ENCODE data around the gene SBF2.

The SBF2 gene

DNA sequence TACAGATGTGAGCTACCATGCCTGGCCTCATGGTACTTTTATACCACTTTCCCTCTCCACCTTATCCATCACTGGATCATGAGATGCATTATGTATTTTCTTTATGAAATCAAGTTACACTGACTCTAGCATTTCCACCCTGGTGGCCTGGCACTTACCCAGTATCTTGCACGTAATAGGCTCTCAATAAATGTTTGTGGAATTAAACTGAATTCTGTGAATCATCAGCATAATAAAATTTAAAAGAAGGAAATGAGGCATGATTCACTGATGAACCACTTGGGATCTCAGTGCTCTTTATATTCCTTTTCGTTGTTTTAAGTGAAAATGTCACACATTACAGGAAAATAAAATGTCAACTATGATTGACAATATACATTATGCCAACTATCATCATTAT is 35.9 kb upstream of the SBF2 start:
- Histone ChIP-seq H3K4me3 (IDR thresholded peaks at IDR 0.05; ENCODE audit: insufficient read depth, low read depth, low read length) (no peak overlapping the region), H3K36me3 (ENCODE audit: insufficient read depth) (no peaks in the 10 kb centered on the region), H3K4me2 (no peak overlapping the region), H3K27ac (no peak overlapping the region), H3K9ac (no peak overlapping the region), H3K79me2 (ENCODE audit: insufficient read depth, low read depth) (no peaks in the 10 kb centered on the region), H3K27me3 (ENCODE audit: insufficient read depth, low read depth) (no peaks in the 10 kb centered on the region), H4K20me1 (ENCODE audit: insufficient read depth) (no peaks in the 10 kb centered on the region), H2AFZ (ENCODE audit: low read depth) (no peak overlapping the region), H3K4me1 (ENCODE audit: low read depth, poor library complexity, severe bottlenecking) (no peaks in the 10 kb centered on the region)
- TF ChIP-seq, protein P1, sequence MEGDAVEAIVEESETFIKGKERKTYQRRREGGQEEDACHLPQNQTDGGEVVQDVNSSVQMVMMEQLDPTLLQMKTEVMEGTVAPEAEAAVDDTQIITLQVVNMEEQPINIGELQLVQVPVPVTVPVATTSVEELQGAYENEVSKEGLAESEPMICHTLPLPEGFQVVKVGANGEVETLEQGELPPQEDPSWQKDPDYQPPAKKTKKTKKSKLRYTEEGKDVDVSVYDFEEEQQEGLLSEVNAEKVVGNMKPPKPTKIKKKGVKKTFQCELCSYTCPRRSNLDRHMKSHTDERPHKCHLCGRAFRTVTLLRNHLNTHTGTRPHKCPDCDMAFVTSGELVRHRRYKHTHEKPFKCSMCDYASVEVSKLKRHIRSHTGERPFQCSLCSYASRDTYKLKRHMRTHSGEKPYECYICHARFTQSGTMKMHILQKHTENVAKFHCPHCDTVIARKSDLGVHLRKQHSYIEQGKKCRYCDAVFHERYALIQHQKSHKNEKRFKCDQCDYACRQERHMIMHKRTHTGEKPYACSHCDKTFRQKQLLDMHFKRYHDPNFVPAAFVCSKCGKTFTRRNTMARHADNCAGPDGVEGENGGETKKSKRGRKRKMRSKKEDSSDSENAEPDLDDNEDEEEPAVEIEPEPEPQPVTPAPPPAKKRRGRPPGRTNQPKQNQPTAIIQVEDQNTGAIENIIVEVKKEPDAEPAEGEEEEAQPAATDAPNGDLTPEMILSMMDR (conservative IDR thresholded peaks at IDR 0.05; ENCODE audit: low read depth, low read length), result no peak

DNA sequence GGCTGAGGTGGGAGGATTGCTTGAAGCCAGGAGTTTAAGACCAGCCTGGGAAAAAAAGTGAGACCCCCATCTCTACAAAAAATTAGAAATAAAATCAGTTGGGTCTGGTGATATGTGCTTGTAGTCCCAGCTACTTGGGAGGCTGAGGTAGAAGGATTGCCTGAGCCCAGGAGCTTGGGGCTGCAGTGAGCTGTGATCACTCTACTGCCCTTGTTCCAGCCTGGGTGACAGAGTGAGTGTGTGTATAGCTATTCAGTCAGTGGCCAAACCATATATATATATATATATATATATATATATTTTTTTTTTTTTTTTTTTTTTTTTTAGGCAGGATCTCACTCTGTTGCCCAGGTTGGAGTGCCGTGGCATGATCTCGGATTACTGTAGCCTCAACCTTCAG is 35.3 kb upstream of the SBF2 start:
- no peak overlapping the region for H3K4me3 ChIP-seq (IDR thresholded peaks at IDR 0.05; ENCODE audit: insufficient read depth, low read depth, low read length)
- no peaks in the 10 kb centered on the region for H4K20me1 ChIP-seq (ENCODE audit: insufficient read depth)
- no peaks in the 10 kb centered on the region for H3K36me3 ChIP-seq (ENCODE audit: insufficient read depth)
- no peaks in the 10 kb centered on the region for H3K4me1 ChIP-seq (ENCODE audit: low read depth, poor library complexity, severe bottlenecking)
- H3K9ac ChIP-seq, result no peak overlapping the region
- H3K27me3 ChIP-seq (ENCODE audit: insufficient read depth, low read depth), result no peaks in the 10 kb centered on the region
- H3K79me2 ChIP-seq (ENCODE audit: insufficient read depth, low read depth), result no peaks in the 10 kb centered on the region
- no peak overlapping the region for H2AFZ ChIP-seq (ENCODE audit: low read depth)
- TF ChIP-seq, protein P1 (conservative IDR thresholded peaks at IDR 0.05; ENCODE audit: low read depth, low read length), result no peak
- H3K4me2 ChIP-seq, result no peak overlapping the region
- H3K27ac ChIP-seq, result no peak overlapping the region

DNA sequence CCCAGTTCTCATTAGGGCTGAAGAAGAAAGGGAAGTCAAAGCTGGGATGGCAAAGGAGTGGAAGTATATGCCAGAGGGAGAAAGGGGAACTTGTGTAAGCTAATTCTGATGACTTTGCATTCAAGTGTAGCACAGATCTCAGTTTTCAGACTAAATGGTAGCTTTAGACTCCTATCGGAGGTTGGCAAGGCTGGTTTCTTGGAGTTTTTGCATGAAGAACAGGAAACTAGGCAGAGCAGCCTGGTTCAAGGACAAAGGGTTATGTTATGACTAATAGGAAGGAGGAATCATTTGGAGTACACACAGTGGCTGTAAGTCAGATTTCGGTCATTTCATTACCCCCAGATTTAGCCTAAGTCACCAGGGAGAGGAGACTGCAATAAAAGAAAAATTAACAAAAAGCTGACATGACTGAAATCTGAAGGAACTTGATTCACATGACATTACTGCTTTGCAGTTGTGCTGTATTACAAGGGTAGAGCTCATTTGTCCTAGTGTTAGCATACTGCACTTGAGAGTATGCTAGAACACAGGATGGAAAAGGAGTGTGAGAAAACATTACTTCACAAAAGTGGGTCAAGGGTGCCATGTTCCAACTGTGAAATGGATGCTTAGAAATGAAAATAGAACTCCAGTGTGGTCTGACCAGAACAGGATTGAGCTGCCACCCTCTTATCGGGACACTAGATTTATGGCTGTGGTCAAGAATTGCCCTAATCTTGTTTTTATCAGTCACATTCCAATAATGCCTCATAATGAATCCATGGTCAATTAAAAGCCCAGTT is 34.5 kb upstream of the SBF2 start:
- Histone ChIP-seq H3K4me2 (no peak overlapping the region), H3K9ac (no peak overlapping the region), H3K27ac (no peak overlapping the region), H3K27me3 (ENCODE audit: insufficient read depth, low read depth) (no peaks in the 10 kb centered on the region), H4K20me1 (ENCODE audit: insufficient read depth) (no peaks in the 10 kb centered on the region), H3K79me2 (ENCODE audit: insufficient read depth, low read depth) (no peaks in the 10 kb centered on the region), H3K36me3 (ENCODE audit: insufficient read depth) (no peaks in the 10 kb centered on the region), H2AFZ (ENCODE audit: low read depth) (no peak overlapping the region), H3K4me3 (IDR thresholded peaks at IDR 0.05; ENCODE audit: insufficient read depth, low read depth, low read length) (no peak overlapping the region), H3K4me1 (ENCODE audit: low read depth, poor library complexity, severe bottlenecking) (no peaks in the 10 kb centered on the region)
- TF ChIP-seq, protein P1 (conservative IDR thresholded peaks at IDR 0.05; ENCODE audit: low read depth, low read length), result no peak

DNA sequence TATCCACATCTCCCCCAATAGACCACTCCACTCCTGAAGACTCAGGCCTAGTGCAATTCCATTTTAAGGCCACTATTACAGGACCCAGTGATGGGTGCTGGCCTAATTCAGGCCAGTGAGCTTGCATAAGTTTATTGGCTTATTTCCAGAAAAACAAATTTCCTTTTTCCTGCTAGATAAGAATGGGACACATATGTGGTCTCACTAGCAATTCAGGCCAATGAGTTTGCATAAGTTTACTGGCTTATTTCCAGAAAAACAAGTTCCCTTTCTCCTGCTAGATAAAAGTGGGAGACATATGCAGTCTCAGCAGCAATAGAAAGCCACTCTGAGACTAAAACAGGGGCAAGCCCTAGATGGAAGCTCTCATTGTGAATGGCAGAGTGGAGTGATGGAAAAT is 33.2 kb upstream of the SBF2 start:
- Histone ChIP-seq H4K20me1 (ENCODE audit: insufficient read depth) (no peaks in the 10 kb centered on the region), H3K79me2 (ENCODE audit: insufficient read depth, low read depth) (no peaks in the 10 kb centered on the region), H3K4me1 (ENCODE audit: low read depth, poor library complexity, severe bottlenecking) (peaks cover 12% of the 10 kb centered on the region), H3K27me3 (ENCODE audit: insufficient read depth, low read depth) (no peaks in the 10 kb centered on the region), H2AFZ (ENCODE audit: low read depth) (no peak overlapping the region), H3K4me2 (no peak overlapping the region), H3K4me3 (IDR thresholded peaks at IDR 0.05; ENCODE audit: insufficient read depth, low read depth, low read length) (no peak overlapping the region), H3K27ac (no peak overlapping the region), H3K9ac (no peak overlapping the region), H3K36me3 (ENCODE audit: insufficient read depth) (no peaks in the 10 kb centered on the region)
- TF ChIP-seq, protein P1 (conservative IDR thresholded peaks at IDR 0.05; ENCODE audit: low read depth, low read length), result no peak

Measured in KMS-11 (cell line).